ENCODE results near the gene ASB11.

Gene ASB11

GRCh38 chrX:15356444-15356843, 41.0 kb upstream of the ASB11 start:
- TF ChIP-seq SPI1 (IDR thresholded peaks at IDR 0.05; ENCODE audit: borderline replicate concordance, low read depth) (no peak), GABPA (IDR thresholded peaks at IDR 0.05; ENCODE audit: low read depth) (no peak), REST (IDR thresholded peaks at IDR 0.05; ENCODE audit: insufficient replicate concordance, low read depth) (no peak), CTCF (IDR thresholded peaks at IDR 0.05; ENCODE audit: insufficient read depth, low read length) (no peak), POLR2AphosphoS5 (IDR thresholded peaks at IDR 0.05; ENCODE audit: low read depth) (no peak)
- H3K27ac ChIP-seq (replicated peaks), result no peak overlapping the region
- H3K27me3 ChIP-seq (ENCODE audit: insufficient read depth, poor library complexity, severe bottlenecking), result no peaks in the 10 kb centered on the region
- H3K4me3 ChIP-seq (replicated peaks; ENCODE audit: insufficient read depth, low read length), result no peak overlapping the region
- no peak for DNase-seq (ENCODE audit: low read depth in 1 of 2, low spot score in 1 of 2)

GRCh38 chrX:15350329-15350996, 35.0 kb upstream of the ASB11 start:
- no peak for DNase-seq (ENCODE audit: low read depth in 1 of 2, low spot score in 1 of 2)
- no peak overlapping the region for H3K4me3 ChIP-seq (replicated peaks; ENCODE audit: insufficient read depth, low read length)
- H3K27me3 ChIP-seq (ENCODE audit: insufficient read depth, poor library complexity, severe bottlenecking), result peaks cover 2% of the 10 kb centered on the region
- no peak overlapping the region for H3K27ac ChIP-seq (replicated peaks)
- TF ChIP-seq GABPA (IDR thresholded peaks at IDR 0.05; ENCODE audit: low read depth) (no peak), SPI1 (IDR thresholded peaks at IDR 0.05; ENCODE audit: borderline replicate concordance, low read depth) (no peak), POLR2AphosphoS5 (IDR thresholded peaks at IDR 0.05; ENCODE audit: low read depth) (no peak), REST (IDR thresholded peaks at IDR 0.05; ENCODE audit: insufficient replicate concordance, low read depth) (no peak), CTCF (IDR thresholded peaks at IDR 0.05; ENCODE audit: insufficient read depth, low read length) (no peak)

GRCh38 chrX:15349046-15349445, 33.6 kb upstream of the ASB11 start:
- H3K27me3 ChIP-seq (ENCODE audit: insufficient read depth, poor library complexity, severe bottlenecking), result peaks cover 2% of the 10 kb centered on the region

More at GRCh38 chrX:15349046-15349445, 33.6 kb upstream of the ASB11 start:
- no peak overlapping the region for H3K4me3 ChIP-seq (replicated peaks; ENCODE audit: insufficient read depth, low read length)
- TF ChIP-seq POLR2AphosphoS5 (IDR thresholded peaks at IDR 0.05; ENCODE audit: low read depth) (no peak), GABPA (IDR thresholded peaks at IDR 0.05; ENCODE audit: low read depth) (no peak), CTCF (IDR thresholded peaks at IDR 0.05; ENCODE audit: insufficient read depth, low read length) (no peak), SPI1 (IDR thresholded peaks at IDR 0.05; ENCODE audit: borderline replicate concordance, low read depth) (no peak), REST (IDR thresholded peaks at IDR 0.05; ENCODE audit: insufficient replicate concordance, low read depth) (no peak)
- no peak overlapping the region for H3K27ac ChIP-seq (replicated peaks)
- peak in 1 of 2 experiments; percentile 32 for DNase-seq (ENCODE audit: low read depth in 1 of 2, low spot score in 1 of 2)
